Esophagus muscularis mucosa (tissue), 4 donors: ENCODE results near the gene ANKRD39. TPM values are rescaled to one million over a fixed set of nuclear protein-coding genes. Genes with fewer than 3 reads are reported as not detected.

Experiments
- DNase-seq: peaks from one replicate; pipeline ENCODE4 v3.0.0-alpha.2; 2017; ENCODE audit errors: extremely low spot score
- H3K27ac ChIP-seq, 4 donors: fragments of 200-600 bp; sonication (generic); replicated peaks in 1 of 4; 1 replicate in 3 of 4; 2 replicates in 1 of 4; pipeline ENCODE4 v1.5.1; 2016 to 2019; ENCODE audit warnings: mild to moderate bottlenecking in 1 of 4
- H3K27me3 ChIP-seq, 4 donors: fragments of 200-600 bp; sonication (generic); one replicate each; pipeline versions ENCODE4 v1.5.1 to v1.6.0; 2016 to 2019
- H3K36me3 ChIP-seq, 4 donors: fragments of 200-600 bp; sonication (generic); one replicate each; pipeline ENCODE4 v1.5.1; 2016 to 2019
- H3K4me1 ChIP-seq, 4 donors: fragments of 200-600 bp; sonication (generic); one replicate each; pipeline ENCODE4 v1.5.1; 2016 to 2019
- H3K4me3 ChIP-seq, 4 donors: fragments of 200-600 bp; sonication (generic); 1 replicate in 2 of 4; 2 replicates in 2 of 4; pipeline ENCODE4 v1.5.1; 2016 to 2019; ENCODE audit warnings: mild to moderate bottlenecking in 4 of 4, moderate library complexity in 1 of 4
- H3K9me3 ChIP-seq, 4 donors: fragments of 200-600 bp; sonication (generic); 1 replicate in 3 of 4; 2 replicates in 1 of 4; pipeline ENCODE4 v1.5.1; 2016 to 2019
- EP300 ChIP-seq: sonication (generic); formaldehyde crosslinking; IDR thresholded peaks from one replicate; pipeline ENCODE4 v1.6.1; 2017; ENCODE audit warnings: antibody characterized with exemption
- POLR2A ChIP-seq: fragments of 450-650 bp; IDR thresholded peaks from one replicate; pipeline ENCODE4 v1.6.1; 2017; ENCODE audit warnings: antibody characterized with exemption, moderate library complexity, mild to moderate bottlenecking, low read depth
- POLR2AphosphoS5 ChIP-seq, 2 donors: sonication (generic); formaldehyde crosslinking; IDR thresholded peaks; one replicate each; pipeline ENCODE4 v1.6.1; 2017; ENCODE audit warnings: antibody characterized with exemption in 2 of 2
- WGBS: methylation state at CpG from one replicate; pipeline ENCODE4 v1.1.5; 2018; 5-methylcytosine and 5-hydroxymethylcytosine counted together
- intact Hi-C: fragments of 100-400 bp; cut with DNase I; formaldehyde crosslinking; loops from one replicate; pipeline ENCODE4 v1.15.1; 2023
- total RNA-seq, 4 donors: library from RNA; depleted of rRNA; stranded (reverse); fragments of >200 nt; gene quantifications; one replicate each; pipeline versions ENCODE4 v1.1.0 to v1.2.1, GENCODE V29; 2016
- TF ChIP-seq, protein P1 (sequence below), 3 experiments: fragments of 200-600 bp in 2 of 3; fragments of 450-650 bp in 1 of 3; sonication (generic) in 2 of 3; IDR thresholded peaks; one replicate each; pipeline ENCODE4 v1.5.1; 2017 to 2019; ENCODE audit warnings: antibody characterized with exemption in 3 of 3, mild to moderate bottlenecking in 2 of 3, moderate library complexity in 1 of 3

The ANKRD39 gene
- total RNA-seq, 4 donors from 2014 or later = 12.4 to 17.2 (median 14.7) TPM

DNA sequence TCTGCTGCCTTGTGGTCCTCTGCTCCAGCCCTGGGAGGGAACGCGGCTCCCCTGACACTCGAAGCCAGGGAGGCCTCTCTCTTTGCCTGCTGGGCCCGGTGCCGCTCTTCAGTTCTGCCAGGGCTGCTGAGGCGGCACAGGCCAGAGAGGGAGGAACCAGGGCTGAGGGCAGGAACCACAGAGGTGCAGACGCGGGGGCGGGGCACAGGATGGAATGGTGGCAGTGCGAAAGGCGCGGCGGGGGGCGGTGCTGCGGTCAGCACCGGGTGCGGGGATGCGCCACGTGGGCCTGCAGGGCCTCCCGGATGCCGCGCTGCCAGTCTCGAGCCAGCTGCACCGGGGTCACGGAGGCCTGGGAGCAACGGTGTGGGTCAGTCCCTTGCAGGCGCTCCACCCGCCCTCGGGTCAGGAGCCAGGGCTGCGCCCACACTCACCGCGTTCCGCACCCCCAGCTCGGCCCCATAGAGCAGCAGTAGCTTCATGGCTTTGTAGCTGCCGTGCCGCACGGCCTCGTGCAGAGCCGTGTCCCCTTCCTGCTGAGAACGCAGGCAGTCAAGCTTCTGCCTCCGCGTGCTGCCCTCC is 18.4 kb downstream of the ANKRD39 start:
- H3K27ac ChIP-seq = no peak overlapping the region
- peaks cover 10 to 20% (median 16%) of the 10 kb centered on the region in 4 donors for H3K4me1 ChIP-seq
- TF ChIP-seq POLR2A (no peak), EP300 (no peak), POLR2AphosphoS5 (IDR thresholded peaks at IDR 0.05) (no peak)
- TF ChIP-seq, protein P1, sequence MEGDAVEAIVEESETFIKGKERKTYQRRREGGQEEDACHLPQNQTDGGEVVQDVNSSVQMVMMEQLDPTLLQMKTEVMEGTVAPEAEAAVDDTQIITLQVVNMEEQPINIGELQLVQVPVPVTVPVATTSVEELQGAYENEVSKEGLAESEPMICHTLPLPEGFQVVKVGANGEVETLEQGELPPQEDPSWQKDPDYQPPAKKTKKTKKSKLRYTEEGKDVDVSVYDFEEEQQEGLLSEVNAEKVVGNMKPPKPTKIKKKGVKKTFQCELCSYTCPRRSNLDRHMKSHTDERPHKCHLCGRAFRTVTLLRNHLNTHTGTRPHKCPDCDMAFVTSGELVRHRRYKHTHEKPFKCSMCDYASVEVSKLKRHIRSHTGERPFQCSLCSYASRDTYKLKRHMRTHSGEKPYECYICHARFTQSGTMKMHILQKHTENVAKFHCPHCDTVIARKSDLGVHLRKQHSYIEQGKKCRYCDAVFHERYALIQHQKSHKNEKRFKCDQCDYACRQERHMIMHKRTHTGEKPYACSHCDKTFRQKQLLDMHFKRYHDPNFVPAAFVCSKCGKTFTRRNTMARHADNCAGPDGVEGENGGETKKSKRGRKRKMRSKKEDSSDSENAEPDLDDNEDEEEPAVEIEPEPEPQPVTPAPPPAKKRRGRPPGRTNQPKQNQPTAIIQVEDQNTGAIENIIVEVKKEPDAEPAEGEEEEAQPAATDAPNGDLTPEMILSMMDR (IDR thresholded peaks at IDR 0.05) = no peak
- peaks cover 2 to 59% (median 35%) of the 10 kb centered on the region in 4 donors for H3K36me3 ChIP-seq
- H3K27me3 ChIP-seq = no peaks in the 10 kb centered on the region
- no peak for DNase-seq
- WGBS = 40% methylated on average over 1 of the region's 42 CpGs
- no peaks in the 10 kb centered on the region for H3K9me3 ChIP-seq
- intact Hi-C loops = no loop called here
- peak overlapping the region in 2 of 4 donors; percentile 5 to 15 for H3K4me3 ChIP-seq

DNA sequence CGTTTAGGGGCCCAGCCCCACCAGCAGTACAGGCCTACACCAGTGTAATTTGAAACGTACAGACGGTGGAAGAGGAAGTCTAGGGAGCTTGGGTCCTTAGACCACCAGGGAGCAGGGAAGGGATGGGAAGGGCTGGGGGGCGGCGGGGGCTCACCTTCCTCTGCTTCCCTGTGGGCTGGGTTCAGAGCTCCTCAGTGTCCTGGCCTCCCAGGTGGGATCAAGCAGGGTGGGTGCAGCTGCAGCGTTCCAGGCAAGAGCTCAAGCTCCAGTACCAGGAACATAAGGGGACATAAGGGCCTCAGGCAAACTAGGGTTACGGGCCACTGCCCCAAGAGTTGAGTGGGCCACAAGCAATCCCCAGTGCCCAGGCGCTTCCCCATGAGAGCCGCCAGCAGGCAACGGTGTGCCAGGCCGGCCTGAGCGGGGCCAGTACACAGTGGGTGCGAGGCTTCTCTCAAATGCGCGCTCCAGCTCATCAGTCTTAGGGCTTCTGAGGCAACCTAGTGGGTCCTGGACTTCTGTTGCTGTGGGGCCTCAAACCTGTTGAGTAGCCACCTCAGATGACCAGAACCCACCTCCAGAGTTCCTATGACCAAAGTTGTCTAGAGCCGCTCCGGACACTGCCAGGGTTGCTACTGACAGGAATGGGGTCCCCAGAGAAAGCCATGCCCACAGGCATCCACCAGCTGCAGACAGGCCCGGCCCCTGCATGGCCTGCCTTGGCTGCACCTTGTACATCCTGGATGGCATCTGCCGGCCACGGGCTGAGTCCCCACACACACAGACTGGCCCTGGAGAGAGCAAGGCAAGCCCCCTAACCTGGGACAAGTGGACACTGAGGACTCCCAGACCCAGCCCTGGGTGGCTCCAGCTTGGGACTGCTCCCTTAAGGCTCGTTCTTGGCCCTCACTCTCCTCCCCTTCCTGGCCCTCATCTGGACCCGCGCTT is 19.2 kb downstream of the ANKRD39 start:
- Histone ChIP-seq H3K9me3 (no peaks in the 10 kb centered on the region), H3K36me3 (peaks cover 4 to 61% (median 37%) of the 10 kb centered on the region in 4 donors), H3K4me3 (no peak overlapping the region), H3K27me3 (no peaks in the 10 kb centered on the region), H3K4me1 (peaks cover 14 to 24% (median 18%) of the 10 kb centered on the region in 4 donors), H3K27ac (no peak overlapping the region)
- TF ChIP-seq, protein P1 (IDR thresholded peaks at IDR 0.05) = no peak
- TF ChIP-seq EP300 (no peak), POLR2AphosphoS5 (IDR thresholded peaks at IDR 0.05) (no peak), POLR2A (no peak)
- 88% methylated on average over 15 of the region's 23 CpGs for WGBS
- DNase-seq = no peak
- intact Hi-C loops = no loop called here

DNA sequence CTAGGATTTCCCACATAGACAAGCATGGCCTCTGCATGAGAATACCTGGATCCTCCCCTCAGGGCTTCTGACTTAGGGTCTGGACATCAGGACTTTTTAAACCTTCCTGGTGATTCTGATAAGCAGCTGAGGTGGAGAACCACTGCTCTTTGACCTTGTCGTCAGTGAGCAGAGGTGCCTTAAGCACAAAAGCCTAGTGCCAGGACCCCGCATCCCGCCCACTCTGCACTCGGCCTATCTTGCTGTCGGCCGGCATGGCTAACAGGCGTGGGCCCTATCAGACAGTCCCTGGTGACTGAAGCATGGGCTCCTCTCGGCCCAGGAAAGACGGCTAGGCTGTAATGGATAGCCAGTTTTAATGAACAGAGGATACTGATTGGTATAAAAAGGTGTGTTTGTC is 20.2 kb downstream of the ANKRD39 start:
- 90% methylated on average over 5 of the region's 9 CpGs for WGBS
- TF ChIP-seq POLR2A (no peak), EP300 (no peak), POLR2AphosphoS5 (IDR thresholded peaks at IDR 0.05) (no peak)
- TF ChIP-seq, protein P1 (IDR thresholded peaks at IDR 0.05) = no peak
- no peak overlapping the region for H3K27ac ChIP-seq

DNA sequence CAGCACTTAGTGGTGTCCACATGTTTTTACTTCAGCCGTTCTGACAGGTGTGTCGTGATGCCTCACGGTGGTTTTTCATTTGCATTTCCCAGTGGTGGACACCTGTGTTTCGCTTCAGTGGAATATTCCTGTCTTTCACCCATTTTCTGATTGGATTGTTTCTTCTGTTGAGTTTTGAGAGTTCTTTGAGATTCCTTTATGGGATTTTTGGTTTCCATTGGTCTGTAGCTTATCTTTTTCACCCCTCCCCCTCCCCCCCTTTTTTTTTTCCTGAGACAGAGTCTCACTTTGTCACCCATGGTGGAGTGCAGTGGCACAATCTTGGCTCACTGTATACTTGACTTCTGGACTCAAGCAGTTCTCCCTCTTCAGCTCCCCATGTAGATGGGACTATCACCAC is 22.0 kb downstream of the ANKRD39 start:
- no peak overlapping the region for H3K27ac ChIP-seq
- intact Hi-C loops = no loop called here
- WGBS = 88% methylated on average over 4 of the region's 4 CpGs
- DNase-seq = no peak
- TF ChIP-seq EP300 = no peak
- TF ChIP-seq POLR2AphosphoS5 (IDR thresholded peaks at IDR 0.05) = no peak
- no peak for TF ChIP-seq POLR2A
- TF ChIP-seq, protein P1 (IDR thresholded peaks at IDR 0.05) = no peak
- H3K36me3 ChIP-seq = peaks cover 4 to 84% (median 61%) of the 10 kb centered on the region in 4 donors
- H3K4me1 ChIP-seq = peaks cover 17 to 38% (median 35%) of the 10 kb centered on the region in 4 donors
- no peaks in the 10 kb centered on the region for H3K27me3 ChIP-seq
- H3K4me3 ChIP-seq = no peak overlapping the region
- no peaks in the 10 kb centered on the region for H3K9me3 ChIP-seq

More for the DNA sequence above, 20.2 kb downstream of the ANKRD39 start:
- H3K9me3 ChIP-seq = no peaks in the 10 kb centered on the region
- peaks cover 20 to 30% (median 26%) of the 10 kb centered on the region in 4 donors for H3K4me1 ChIP-seq
- peaks cover 4 to 70% (median 46%) of the 10 kb centered on the region in 4 donors for H3K36me3 ChIP-seq
- no peak overlapping the region for H3K4me3 ChIP-seq
- intact Hi-C loops = no loop called here
- no peaks in the 10 kb centered on the region for H3K27me3 ChIP-seq
- no peak for DNase-seq
